GM10248 (cell line): ENCODE data around the gene PLCB4.

Experiments
- CTCF ChIA-PET: fragments of 300-600 bp; sonication (Branson Sonifier 250); formaldehyde crosslinking; extraction: SDS; loops from one replicate; lab custom pipeline; 2021; ENCODE audit warnings: antibody characterized with exemption; lab: Yijun Ruan, JAX
- POLR2A ChIA-PET: fragments of 350-650 bp; sonication (Branson Sonifier 250); formaldehyde crosslinking; extraction: SDS; loops from one replicate; lab custom pipeline; 2020; ENCODE audit warnings: antibody characterized with exemption; lab: Yijun Ruan, JAX
- DNase-seq: peaks from one replicate; pipeline ENCODE4 v3.0.0; 2012; ENCODE audit errors: extremely low spot score
- CTCF ChIP-seq: IDR thresholded peaks from 2 replicates; pipeline ENCODE4 v1.5.1; 2012; ENCODE audit warnings: mild to moderate bottlenecking, low read depth; ENCODE audit errors: extremely low read depth, missing control alignments, control extremely low read depth

PLCB4 gene

GRCh38 chr20:9293145-9293544, 224.3 kb downstream of the PLCB4 start:
- DNase-seq, result no peak
- ChIA-PET CTCF (interaction anchor here (1.6 kb wide), 1 partner anchor 16 kb away, joined by 4 read pairs; no protein-coding TSS in a partner anchor), POLR2A (no interaction called here)
- no peak for TF ChIP-seq CTCF

- DNase-seq, result no peak
- TF ChIP-seq CTCF, result no peak
- CTCF ChIA-PET, result interaction anchor here (1.6 kb wide), 1 partner anchor 15 kb away, joined by 4 read pairs; no protein-coding TSS in a partner anchor
- POLR2A ChIA-PET, result no interaction called here
Measured at GRCh38 chr20:9294041-9294440, 225.2 kb downstream of the PLCB4 start.

- no peak for TF ChIP-seq CTCF
- DNase-seq, result no peak
- ChIA-PET POLR2A (no interaction called here), CTCF (no interaction called here)
Measured at GRCh38 chr20:9298906-9299305, 230.0 kb downstream of the PLCB4 start.

- ChIA-PET CTCF (no interaction called here), POLR2A (no interaction called here)
- no peak for DNase-seq
- no peak for TF ChIP-seq CTCF
Measured at GRCh38 chr20:9300080-9300479, 231.2 kb downstream of the PLCB4 start.

- ChIA-PET POLR2A (no interaction called here), CTCF (no interaction called here)
- no peak for TF ChIP-seq CTCF
- no peak for DNase-seq
Measured at GRCh38 chr20:9300534-9300933, 231.6 kb downstream of the PLCB4 start.

- ChIA-PET POLR2A (no interaction called here), CTCF (no interaction called here)
- no peak for DNase-seq
Measured at GRCh38 chr20:9301129-9302090, 232.5 kb downstream of the PLCB4 start.

More at GRCh38 chr20:9301129-9302090, 232.5 kb downstream of the PLCB4 start:
- TF ChIP-seq CTCF, result no peak
